H7 (cell line): Measurements from ENCODE around the gene DDIT4. TPM values are rescaled to one million over a fixed set of nuclear protein-coding genes. Genes with fewer than 3 reads are reported as not detected.

ENCODE experiments used
- DNase-seq: peaks from one replicate; pipeline ENCODE4 v3.0.0; 2012
- H3K27me3 ChIP-seq: 2 replicates; pipeline ENCODE4 v1.6.0; 2011; ENCODE audit warnings: mild to moderate bottlenecking, low read length; ENCODE audit not compliant: control insufficient read depth, insufficient read depth
- H3K36me3 ChIP-seq: replicated peaks from 2 replicates; pipeline ENCODE4 v1.5.1; 2011; ENCODE audit warnings: low read length; ENCODE audit not compliant: control insufficient read depth, insufficient read depth
- H3K4me3 ChIP-seq: 2 replicates; pipeline ENCODE4 v1.5.1; 2011; ENCODE audit warnings: low read depth, mild to moderate bottlenecking, control low read depth, low read length, moderate library complexity; ENCODE audit not compliant: insufficient read depth
- total RNA-seq: library from RNA; depleted of rRNA; stranded (reverse); fragments of >200 nt; shearing (Covaris generic); gene quantifications from 2 replicates; pipeline ENCODE4 v1.2.3, GENCODE V29; 2014

The DDIT4 gene
- total RNA-seq, 1 experiment from 2014 or later, result 54.2 TPM

GRCh38 chr10:72257051-72257892 lies 16.5 kb upstream of the DDIT4 start:
- peak; percentile 49 for DNase-seq
- no peaks in the 10 kb centered on the region for H3K36me3 ChIP-seq

DNA sequence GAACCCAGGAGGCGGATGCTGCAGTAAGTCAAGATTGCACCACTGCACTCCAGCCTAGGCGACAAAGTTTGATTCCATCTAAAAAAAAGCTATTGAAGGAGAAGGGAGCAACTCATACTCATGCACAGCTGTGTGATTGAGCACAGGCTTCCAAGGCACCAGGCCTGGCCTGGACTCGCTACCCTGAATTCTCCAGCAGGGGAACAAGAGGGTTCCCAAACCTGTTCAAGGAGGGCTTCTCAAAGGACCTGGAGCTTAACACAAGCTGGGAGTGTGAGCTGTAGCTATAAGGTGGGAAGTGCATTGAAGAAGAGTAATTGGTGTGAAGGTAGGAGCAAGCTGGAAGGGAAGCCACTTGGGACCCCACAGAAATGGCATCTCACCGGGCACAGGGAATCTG lies 15.1 kb upstream of the DDIT4 start:
- Histone ChIP-seq H3K4me3 (no peak overlapping the region), H3K36me3 (no peaks in the 10 kb centered on the region), H3K27me3 (no peaks in the 10 kb centered on the region)
- no peak for DNase-seq

More at GRCh38 chr10:72257051-72257892, 16.5 kb upstream of the DDIT4 start:
- no peaks in the 10 kb centered on the region for H3K27me3 ChIP-seq
- no peak overlapping the region for H3K4me3 ChIP-seq

DNA sequence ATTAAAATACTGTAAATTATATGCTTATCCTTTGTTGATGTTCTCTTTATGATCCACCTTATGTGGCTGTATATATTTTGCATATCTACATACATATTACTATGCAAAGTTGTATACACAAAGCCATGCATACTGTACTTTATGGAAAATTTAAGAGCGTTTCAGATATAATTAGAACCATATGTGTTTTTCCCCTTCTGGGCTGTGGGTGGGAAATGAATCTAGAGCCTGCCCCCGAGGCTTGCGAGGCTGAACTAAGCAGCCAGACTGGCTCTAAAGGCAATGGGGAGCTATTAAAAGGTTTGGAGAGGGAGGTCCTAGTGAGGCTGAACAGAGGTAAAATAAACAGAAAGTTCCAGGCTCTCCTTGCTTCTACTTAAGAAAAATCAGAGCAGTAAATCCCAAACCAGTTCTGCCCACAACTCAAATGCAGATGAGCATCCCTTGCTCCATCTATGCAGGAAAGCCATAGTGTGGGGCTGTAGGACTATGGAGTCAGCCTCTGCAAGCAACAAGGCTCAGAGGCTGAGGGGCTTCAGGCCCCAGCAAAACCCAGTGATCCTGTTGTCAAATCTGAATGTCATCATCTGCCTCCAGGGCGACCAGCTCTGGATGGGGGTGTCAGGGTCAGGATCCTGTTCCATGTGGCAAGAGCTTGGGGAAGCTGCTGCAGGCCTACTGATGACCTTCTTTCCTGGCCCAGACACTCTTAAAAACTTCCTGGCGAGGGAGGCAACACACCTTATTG lies 14.1 kb upstream of the DDIT4 start:
- H3K27me3 ChIP-seq, result no peaks in the 10 kb centered on the region
- no peak overlapping the region for H3K4me3 ChIP-seq
- no peak for DNase-seq
- H3K36me3 ChIP-seq, result no peaks in the 10 kb centered on the region

DNA sequence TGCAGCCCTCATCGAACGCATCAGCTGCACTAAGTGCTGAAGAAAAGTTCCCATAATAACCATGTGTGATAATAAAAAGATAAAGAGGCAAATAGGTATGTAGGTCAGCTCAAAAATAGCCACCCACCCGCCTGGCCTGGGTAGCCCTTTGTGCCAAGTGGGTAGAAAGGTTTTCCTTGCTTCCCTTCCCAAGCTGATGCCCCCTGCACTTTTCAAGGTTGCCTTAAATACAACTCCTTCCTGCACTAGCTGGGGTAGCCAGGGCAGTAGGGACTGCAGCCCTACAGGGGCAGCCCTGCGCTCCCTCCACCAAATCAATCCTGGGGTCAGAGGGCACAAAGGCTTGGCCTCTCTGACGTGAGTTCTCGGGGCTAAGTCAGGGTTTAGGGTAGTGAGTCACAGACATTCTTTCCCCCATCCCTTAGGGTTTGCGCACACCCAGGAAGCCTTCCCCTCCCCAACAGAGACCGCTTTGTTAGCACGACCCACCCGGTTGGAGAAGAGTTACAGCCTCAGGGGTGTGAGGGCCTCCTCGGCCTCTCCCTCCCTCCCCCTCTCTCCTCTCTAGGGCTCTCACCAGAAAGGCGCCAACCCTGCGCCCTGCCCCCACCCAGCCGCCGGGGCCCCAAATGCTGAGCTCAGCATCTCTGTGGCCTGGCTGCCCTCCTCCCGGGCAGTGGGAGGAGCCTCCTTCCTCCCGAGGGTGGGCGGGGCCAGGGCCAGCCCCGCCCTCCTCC lies 13.3 kb upstream of the DDIT4 start:
- peak overlapping the region; percentile 11; the same call in 1 of the 2 replicates for H3K4me3 ChIP-seq
- no peaks in the 10 kb centered on the region for H3K36me3 ChIP-seq
- DNase-seq, result peak; percentile 99
- H3K27me3 ChIP-seq, result no peaks in the 10 kb centered on the region

DNA sequence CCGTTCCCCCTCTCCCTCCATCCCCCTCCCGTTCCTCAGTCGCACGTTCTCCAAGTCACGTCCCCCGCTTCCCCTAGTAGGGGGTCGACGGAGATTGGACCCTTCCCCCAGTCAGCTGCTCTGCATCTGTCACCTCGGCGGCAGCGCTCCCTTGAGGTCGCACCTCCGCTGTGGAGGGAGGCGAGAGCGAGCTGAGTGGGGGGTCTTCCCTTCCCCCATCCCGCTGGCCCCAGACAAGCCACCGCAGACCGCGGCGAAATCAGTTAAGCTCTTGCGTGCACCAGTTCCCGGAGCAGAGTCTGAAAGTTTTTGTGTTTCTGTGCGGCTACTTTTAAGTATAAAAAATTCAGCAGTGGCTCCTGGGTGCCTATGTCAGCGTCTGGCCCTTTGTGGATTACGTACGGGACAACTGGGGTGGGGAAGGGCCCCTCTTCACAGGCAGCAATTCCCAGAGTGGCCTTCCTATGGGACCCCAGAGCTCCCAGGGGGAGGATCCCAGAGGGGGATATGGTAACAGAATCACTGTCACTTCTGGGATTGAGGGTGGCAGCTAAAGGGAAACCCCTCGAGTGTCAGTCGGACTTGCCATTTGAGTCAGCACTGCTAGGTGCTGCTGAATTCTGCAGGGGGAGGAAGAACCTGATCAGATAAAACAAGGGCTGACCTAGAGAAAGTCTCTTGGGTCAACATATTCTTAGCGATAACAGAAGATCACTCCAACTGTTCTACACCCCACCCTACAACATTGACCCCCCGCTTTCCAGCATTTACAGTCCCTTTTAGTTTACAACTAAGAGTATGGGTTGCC lies 12.5 kb upstream of the DDIT4 start:
- Histone ChIP-seq H3K36me3 (no peaks in the 10 kb centered on the region), H3K4me3 (peak overlapping the region; percentile 49), H3K27me3 (no peaks in the 10 kb centered on the region)
- DNase-seq, result peak; percentile 54

GRCh38 chr10:72261784-72262404 lies 11.8 kb upstream of the DDIT4 start:
- Histone ChIP-seq H3K27me3 (no peaks in the 10 kb centered on the region), H3K4me3 (no peak overlapping the region), H3K36me3 (no peaks in the 10 kb centered on the region)
- no peak for DNase-seq

DNA sequence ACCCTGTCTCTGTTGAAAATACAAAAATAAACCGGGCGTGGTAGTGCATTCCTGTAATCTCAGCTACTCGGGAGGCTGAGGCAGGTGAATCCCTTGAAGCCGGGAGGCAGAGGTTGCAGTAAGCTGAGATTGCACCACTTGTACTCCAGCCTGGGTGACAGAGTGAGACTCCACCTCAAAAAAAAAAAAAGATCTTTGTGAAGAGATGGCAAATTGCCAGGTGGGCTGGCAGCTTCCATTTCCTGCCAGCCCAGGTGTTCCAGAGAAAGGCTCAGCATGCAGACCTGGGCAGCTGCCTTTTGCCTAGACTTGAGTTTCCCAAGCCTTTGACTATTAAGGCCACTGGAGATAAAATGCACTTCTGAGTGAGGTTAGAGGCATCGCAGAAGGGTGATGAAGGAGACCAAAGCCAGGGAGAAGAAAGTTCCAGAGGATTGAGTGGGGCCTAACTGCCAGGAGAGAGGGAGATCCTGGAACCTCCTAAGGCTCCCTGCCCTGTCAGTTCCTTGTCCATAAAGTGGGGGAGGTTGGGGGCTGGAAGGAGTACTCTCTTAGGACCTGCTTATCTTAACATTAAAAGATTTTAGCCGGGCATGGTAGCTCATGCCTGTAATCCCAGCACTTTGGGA lies 10.0 kb upstream of the DDIT4 start:
- no peaks in the 10 kb centered on the region for H3K27me3 ChIP-seq
- no peaks in the 10 kb centered on the region for H3K36me3 ChIP-seq
- DNase-seq, result no peak
- H3K4me3 ChIP-seq, result no peak overlapping the region

DNA sequence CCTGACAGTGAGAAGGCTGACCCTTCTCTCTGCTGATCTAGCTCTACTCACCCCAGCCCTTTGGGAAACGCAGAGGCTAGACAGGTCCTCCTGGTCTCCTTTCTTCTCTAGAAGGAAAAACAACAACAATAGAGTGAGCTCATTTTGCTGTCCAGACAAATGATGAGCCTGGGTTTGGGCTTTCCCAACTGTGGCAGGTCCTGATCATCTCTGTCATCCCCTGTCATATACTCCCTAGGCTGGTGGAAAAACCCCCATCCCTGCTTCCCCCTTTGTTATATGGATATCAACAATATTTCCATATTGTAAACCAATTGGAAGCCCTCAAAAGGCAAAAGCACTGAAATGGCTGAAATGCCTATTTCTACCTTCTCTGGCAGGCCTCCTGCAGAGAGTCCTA lies 9.2 kb upstream of the DDIT4 start:
- no peaks in the 10 kb centered on the region for H3K27me3 ChIP-seq
- DNase-seq, result no peak
- no peaks in the 10 kb centered on the region for H3K36me3 ChIP-seq
- H3K4me3 ChIP-seq, result no peak overlapping the region

GRCh38 chr10:72265508-72265907 lies 8.2 kb upstream of the DDIT4 start:
- H3K27me3 ChIP-seq, result no peaks in the 10 kb centered on the region
- H3K36me3 ChIP-seq, result no peaks in the 10 kb centered on the region
- DNase-seq, result no peak
- H3K4me3 ChIP-seq, result no peak overlapping the region

- Histone ChIP-seq H3K4me3 (no peak overlapping the region), H3K36me3 (no peaks in the 10 kb centered on the region), H3K27me3 (no peaks in the 10 kb centered on the region)
- DNase-seq, result no peak
These were observed 7.5 kb upstream of the DDIT4 start for GRCh38 chr10:72265990-72266865.

- no peak overlapping the region for H3K4me3 ChIP-seq
- DNase-seq, result peak; percentile 49
- no peaks in the 10 kb centered on the region for H3K27me3 ChIP-seq
- no peaks in the 10 kb centered on the region for H3K36me3 ChIP-seq
These were observed 6.3 kb upstream of the DDIT4 start for GRCh38 chr10:72267381-72267780.

DNA sequence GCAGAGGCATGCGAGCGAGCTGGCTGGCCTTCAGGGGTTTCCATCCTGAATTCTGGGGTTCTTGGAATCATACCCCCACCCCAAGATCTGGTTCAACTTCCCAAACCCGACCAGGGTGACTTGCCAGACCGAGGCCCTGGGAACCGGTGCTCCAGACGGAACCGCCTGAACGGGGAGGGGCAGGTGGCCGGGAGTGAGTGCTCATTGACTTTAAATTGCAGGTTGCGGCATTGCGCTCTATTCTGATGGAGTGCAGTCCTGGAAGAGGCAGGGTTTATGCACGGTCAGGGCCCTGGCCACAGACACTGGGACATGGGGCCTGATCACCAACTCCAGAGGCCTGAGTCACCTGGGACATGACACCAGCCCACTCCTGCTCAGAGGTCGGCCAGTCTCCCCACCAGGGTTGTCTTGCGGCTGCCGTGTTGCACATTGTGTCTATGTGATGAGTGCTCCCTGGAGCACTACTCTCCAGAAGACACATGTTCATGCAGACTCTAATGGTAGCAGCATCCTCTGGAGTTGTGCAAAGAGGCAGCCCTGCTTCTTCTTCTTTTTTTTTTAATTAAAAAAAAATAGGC lies 5.8 kb upstream of the DDIT4 start:
- Histone ChIP-seq H3K36me3 (no peaks in the 10 kb centered on the region), H3K27me3 (no peaks in the 10 kb centered on the region), H3K4me3 (no peak overlapping the region)
- peak; percentile 46 for DNase-seq
